Epithelial cell of prostate (primary cell): ENCODE data around the gene MICU2.

Experiments used
- DNase-seq: peaks from one replicate; pipeline ENCODE4 v3.0.0-alpha.2; 2011; ENCODE audit warnings: low read depth, low spot score
- H3K27ac ChIP-seq: fragments of 450-650 bp; 2 replicates; pipeline ENCODE4 v1.5.1; 2017; ENCODE audit warnings: mild to moderate bottlenecking

The MICU2 gene

GRCh38 chr13:21517576-21517975 is 86.4 kb downstream of the MICU2 start:
- H3K27ac ChIP-seq, result no peak overlapping the region
- DNase-seq, result no peak

- no peak overlapping the region for H3K27ac ChIP-seq
- no peak for DNase-seq
Observed at GRCh38 chr13:21516805-21517204, 87.2 kb downstream of the MICU2 start.

- H3K27ac ChIP-seq, result peak overlapping the region; percentile 28
- peak; percentile 73 for DNase-seq
Observed at GRCh38 chr13:21511849-21512248, 92.1 kb downstream of the MICU2 start.

- no peak overlapping the region for H3K27ac ChIP-seq
- no peak for DNase-seq
Observed at GRCh38 chr13:21504379-21504778, 99.6 kb downstream of the MICU2 start.

GRCh38 chr13:21501686-21502085 is 102.3 kb downstream of the MICU2 start:
- H3K27ac ChIP-seq, result no peak overlapping the region
- no peak for DNase-seq

- no peak for DNase-seq
- H3K27ac ChIP-seq, result no peak overlapping the region
Observed at GRCh38 chr13:21486322-21486721, 117.6 kb downstream of the MICU2 start.

GRCh38 chr13:21483748-21484147 is 120.2 kb downstream of the MICU2 start:
- no peak overlapping the region for H3K27ac ChIP-seq
- DNase-seq, result no peak

GRCh38 chr13:21481359-21481758 is 122.6 kb downstream of the MICU2 start:
- no peak for DNase-seq
- H3K27ac ChIP-seq, result no peak overlapping the region

GRCh38 chr13:21478881-21479808 is 124.8 kb downstream of the MICU2 start:
- DNase-seq, result no peak

GRCh38 chr13:21476893-21477472 is 127.0 kb downstream of the MICU2 start:
- DNase-seq, result no peak
- H3K27ac ChIP-seq, result no peak overlapping the region

More at GRCh38 chr13:21478881-21479808, 124.8 kb downstream of the MICU2 start:
- no peak overlapping the region for H3K27ac ChIP-seq

- no peak for DNase-seq
- H3K27ac ChIP-seq, result no peak overlapping the region
Observed at GRCh38 chr13:21475115-21475514, 128.9 kb downstream of the MICU2 start.

- no peak overlapping the region for H3K27ac ChIP-seq
- DNase-seq, result no peak
Observed at GRCh38 chr13:21470785-21471184, 133.2 kb downstream of the MICU2 start.

GRCh38 chr13:21466527-21466926 is 137.4 kb downstream of the MICU2 start:
- H3K27ac ChIP-seq, result no peak overlapping the region
- no peak for DNase-seq

GRCh38 chr13:21465710-21466160 is 138.2 kb downstream of the MICU2 start:
- no peak for DNase-seq
- H3K27ac ChIP-seq, result no peak overlapping the region

- no peak for DNase-seq
- H3K27ac ChIP-seq, result no peak overlapping the region
Observed at GRCh38 chr13:21463424-21463823, 140.5 kb downstream of the MICU2 start.

GRCh38 chr13:21461131-21461530 is 142.8 kb downstream of the MICU2 start:
- H3K27ac ChIP-seq, result no peak overlapping the region
- no peak for DNase-seq

GRCh38 chr13:21458813-21459701 is 144.9 kb downstream of the MICU2 start, which contains the start of gene ZDHHC20:
ZDHHC20 (minus strand) TSS chr13:21459303; CDS start chr13:21459171, 132 bp downstream.
- H3K27ac ChIP-seq, result peak within 1 kb of the TSS; percentile 78

GRCh38 chr13:21458451-21458812 is 145.5 kb downstream of the MICU2 start:
- peak overlapping the region; percentile 78 for H3K27ac ChIP-seq
- DNase-seq, result no peak

More at GRCh38 chr13:21458813-21459701, 144.9 kb downstream of the MICU2 start, which contains the start of gene ZDHHC20:
- no peak for DNase-seq

- H3K27ac ChIP-seq, result no peak overlapping the region
- DNase-seq, result no peak
Observed at GRCh38 chr13:21453387-21454081, 150.4 kb downstream of the MICU2 start.

- H3K27ac ChIP-seq, result no peak overlapping the region
- no peak for DNase-seq
Observed at GRCh38 chr13:21450936-21451335, 153.0 kb downstream of the MICU2 start.
